HepG2 (cell line): ENCODE results near the gene GPS1. TPM values are rescaled to one million over a fixed set of nuclear protein-coding genes. Genes with fewer than 3 reads are reported as not detected.

Source experiments
- DMAP1 ChIP-seq: IDR thresholded peaks from 2 replicates; pipeline ENCODE4 v1.6.1; 2016
- ETV5 ChIP-seq: IDR thresholded peaks from 2 replicates; pipeline ENCODE4 v1.6.1; 2018; ENCODE audit warnings: missing biosample characterization, missing genetic modification reagents, inconsistent platforms, borderline replicate concordance
- GABPB1 ChIP-seq: IDR thresholded peaks from 2 replicates; pipeline ENCODE4 v1.6.1; 2016; ENCODE audit warnings: mild to moderate bottlenecking, missing genetic modification reagents, moderate library complexity, missing compliant biosample characterization
- HNRNPUL1 ChIP-seq: fragments of 200-400 bp; formaldehyde crosslinking; IDR thresholded peaks from 2 replicates; pipeline ENCODE4 v1.6.1; 2017; ENCODE audit warnings: low read depth, mild to moderate bottlenecking, low read length, moderate library complexity
- MIXL1 ChIP-seq: IDR thresholded peaks from 2 replicates; pipeline ENCODE4 v1.6.1; 2016
- PHF8 ChIP-seq: sonication (generic); formaldehyde crosslinking; IDR thresholded peaks from 2 replicates; pipeline ENCODE4 v1.5.0; 2020; ENCODE audit warnings: missing genetic modification reagents
- PITX1 ChIP-seq: sonication (generic); formaldehyde crosslinking; IDR thresholded peaks from 2 replicates; pipeline ENCODE4 v1.5.1; 2020; ENCODE audit warnings: mild to moderate bottlenecking, missing genetic modification reagents
- RBFOX2 ChIP-seq: fragments of 200-400 bp; formaldehyde crosslinking; IDR thresholded peaks from 2 replicates; pipeline ENCODE4 v1.6.1; 2017; ENCODE audit warnings: low read depth, mild to moderate bottlenecking, low read length
- REXO4 ChIP-seq: sonication (generic); formaldehyde crosslinking; IDR thresholded peaks from 2 replicates; pipeline ENCODE4 v1.8.0; 2022; ENCODE audit warnings: missing genetic modification reagents, mild to moderate bottlenecking, borderline replicate concordance
- SMAD9 ChIP-seq: sonication (generic); formaldehyde crosslinking; IDR thresholded peaks from 2 replicates; pipeline ENCODE4 v1.5.1; 2020; ENCODE audit warnings: mild to moderate bottlenecking, missing genetic modification reagents
- ZBTB38 ChIP-seq: sonication (generic); formaldehyde crosslinking; IDR thresholded peaks from 2 replicates; pipeline ENCODE4 v1.5.1; 2020; ENCODE audit warnings: mild to moderate bottlenecking, missing genetic modification reagents
- ZNF883 ChIP-seq: sonication (generic); formaldehyde crosslinking; IDR thresholded peaks from 2 replicates; pipeline ENCODE4 v1.5.1; 2020; ENCODE audit warnings: mild to moderate bottlenecking, missing genetic modification reagents; ENCODE audit errors: not compliant biosample characterization
- polyA plus RNA-seq, 8 experiments: library from polyadenylated mRNA; depleted of rRNA in 3 of 8; stranded (reverse) in 7 of 8; unstranded in 1 of 8; fragments of >200 nt; fragmentation: Illumina TruSeq in 4 of 8; extraction: Trizol in 4 of 8; gene quantifications; 2 replicates each; pipeline versions ENCODE4 v1.2.1 to v1.2.3, GENCODE V29; 2011 to 2016; ENCODE audit warnings: low read depth in 4 of 8, missing spikeins in 1 of 8, mixed read lengths in 1 of 8; ENCODE audit not compliant: insufficient read depth in 1 of 8
- total RNA-seq, 5 experiments: library from RNA; depleted of rRNA; stranded (reverse); fragments of >200 nt; fragmentation: Illumina TruSeq; extraction: Trizol; gene quantifications; 2 replicates each; pipeline ENCODE4 v1.2.3, GENCODE V29; 2016; ENCODE audit warnings: low read depth in 1 of 5
- TF ChIP-seq, protein P1 (sequence below): IDR thresholded peaks from 2 replicates; pipeline ENCODE4 v1.4.0; 2020; ENCODE audit warnings: mild to moderate bottlenecking, missing genetic modification reagents
- TF ChIP-seq, protein P2 (sequence below): sonication (generic); formaldehyde crosslinking; IDR thresholded peaks from 2 replicates; pipeline ENCODE4 v1.4.0; 2020; ENCODE audit warnings: mild to moderate bottlenecking, low read depth, missing genetic modification reagents
- TF ChIP-seq, protein P3 (sequence below): sonication (generic); formaldehyde crosslinking; IDR thresholded peaks from 2 replicates; pipeline ENCODE4 v1.9.0; 2021; ENCODE audit warnings: missing genetic modification reagents, borderline replicate concordance
- TF ChIP-seq, protein P4 (sequence below): sonication (generic); formaldehyde crosslinking; IDR thresholded peaks from 2 replicates; pipeline ENCODE4 v1.4.0; 2020; ENCODE audit warnings: missing genetic modification reagents
- TF ChIP-seq, protein P5 (sequence below): IDR thresholded peaks from 2 replicates; pipeline ENCODE4 v1.6.1; 2016; ENCODE audit warnings: mild to moderate bottlenecking, missing biosample characterization, missing genetic modification reagents
- TF ChIP-seq, protein P6 (sequence below): sonication (generic); formaldehyde crosslinking; IDR thresholded peaks from 2 replicates; pipeline ENCODE4 v1.8.0; 2022; ENCODE audit warnings: mild to moderate bottlenecking, missing genetic modification reagents, moderate library complexity

Gene GPS1
- total and polyA plus RNA-seq, 2 of the 13 experiments (the other 11 are each of a cell fraction or from before 2014, with no cell fraction given): 124 to 128 TPM

DNA sequence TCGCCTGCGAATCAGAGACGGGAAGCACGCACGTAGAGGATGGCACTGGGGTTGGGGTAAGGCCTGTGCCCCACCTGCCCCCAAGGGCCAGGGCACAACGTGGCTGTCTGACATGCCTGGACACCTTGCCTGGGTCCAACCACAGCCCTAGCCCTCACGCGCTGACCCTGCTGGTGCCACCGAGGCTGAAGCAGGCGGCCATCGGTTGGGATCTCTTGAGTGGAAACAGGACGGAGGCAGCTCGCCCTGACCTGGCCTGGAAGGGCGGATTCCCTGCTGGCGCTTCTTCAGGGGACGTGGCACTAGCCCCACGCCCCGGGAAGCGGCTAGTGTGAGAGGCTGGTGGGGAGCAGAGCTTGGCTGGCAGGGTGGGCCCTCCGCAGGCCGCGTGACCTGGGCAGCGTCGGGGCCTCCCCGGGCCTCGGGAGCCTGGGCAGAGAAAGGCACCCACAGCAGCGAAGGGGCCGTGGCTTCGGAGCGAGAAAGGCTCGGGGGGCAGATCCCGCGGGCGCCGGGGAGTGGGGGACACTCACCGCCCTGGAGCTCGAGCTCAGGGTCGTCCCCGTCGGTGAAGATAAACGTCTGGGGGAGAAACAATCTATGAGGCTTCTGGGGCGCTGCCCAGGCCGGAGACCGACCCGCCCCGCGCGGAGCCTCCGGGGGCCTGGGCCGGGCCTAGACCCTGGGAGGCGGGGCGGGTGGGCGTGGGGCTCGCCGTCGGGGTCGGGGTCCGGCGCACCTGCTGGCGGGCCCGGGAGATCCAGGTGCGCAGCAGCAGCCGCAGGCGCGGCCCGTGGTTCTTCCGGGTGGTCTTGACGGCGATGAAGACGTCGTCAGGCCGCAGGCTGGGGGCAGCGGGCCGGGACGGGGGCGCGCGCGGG, 697 bp upstream of the GPS1 start (continued):
- TF ChIP-seq, protein P1, sequence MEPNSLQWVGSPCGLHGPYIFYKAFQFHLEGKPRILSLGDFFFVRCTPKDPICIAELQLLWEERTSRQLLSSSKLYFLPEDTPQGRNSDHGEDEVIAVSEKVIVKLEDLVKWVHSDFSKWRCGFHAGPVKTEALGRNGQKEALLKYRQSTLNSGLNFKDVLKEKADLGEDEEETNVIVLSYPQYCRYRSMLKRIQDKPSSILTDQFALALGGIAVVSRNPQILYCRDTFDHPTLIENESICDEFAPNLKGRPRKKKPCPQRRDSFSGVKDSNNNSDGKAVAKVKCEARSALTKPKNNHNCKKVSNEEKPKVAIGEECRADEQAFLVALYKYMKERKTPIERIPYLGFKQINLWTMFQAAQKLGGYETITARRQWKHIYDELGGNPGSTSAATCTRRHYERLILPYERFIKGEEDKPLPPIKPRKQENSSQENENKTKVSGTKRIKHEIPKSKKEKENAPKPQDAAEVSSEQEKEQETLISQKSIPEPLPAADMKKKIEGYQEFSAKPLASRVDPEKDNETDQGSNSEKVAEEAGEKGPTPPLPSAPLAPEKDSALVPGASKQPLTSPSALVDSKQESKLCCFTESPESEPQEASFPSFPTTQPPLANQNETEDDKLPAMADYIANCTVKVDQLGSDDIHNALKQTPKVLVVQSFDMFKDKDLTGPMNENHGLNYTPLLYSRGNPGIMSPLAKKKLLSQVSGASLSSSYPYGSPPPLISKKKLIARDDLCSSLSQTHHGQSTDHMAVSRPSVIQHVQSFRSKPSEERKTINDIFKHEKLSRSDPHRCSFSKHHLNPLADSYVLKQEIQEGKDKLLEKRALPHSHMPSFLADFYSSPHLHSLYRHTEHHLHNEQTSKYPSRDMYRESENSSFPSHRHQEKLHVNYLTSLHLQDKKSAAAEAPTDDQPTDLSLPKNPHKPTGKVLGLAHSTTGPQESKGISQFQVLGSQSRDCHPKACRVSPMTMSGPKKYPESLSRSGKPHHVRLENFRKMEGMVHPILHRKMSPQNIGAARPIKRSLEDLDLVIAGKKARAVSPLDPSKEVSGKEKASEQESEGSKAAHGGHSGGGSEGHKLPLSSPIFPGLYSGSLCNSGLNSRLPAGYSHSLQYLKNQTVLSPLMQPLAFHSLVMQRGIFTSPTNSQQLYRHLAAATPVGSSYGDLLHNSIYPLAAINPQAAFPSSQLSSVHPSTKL (CRISPR knock-in tag): 0 out of 2 replicates have a peak, but pooled peaks have one; percentile 2
- TF ChIP-seq GABPB1 (peak; percentile 60; the same call in 1 of the 2 replicates), MIXL1 (no peak), ZNF883 (CRISPR knock-in tag) (peak; percentile 72), PHF8 (CRISPR knock-in tag) (peak; percentile 69), DMAP1 (peak; percentile 67; the same call in 1 of the 2 replicates), SMAD9 (CRISPR knock-in tag) (no peak), RBFOX2 (peak; percentile 61), PITX1 (no peak), ETV5 (no peak), REXO4 (CRISPR knock-in tag) (0 out of 2 replicates have a peak, but pooled peaks have one; percentile 62), HNRNPUL1 (no peak), ZBTB38 (peak; percentile 94)
- TF ChIP-seq, protein P2, sequence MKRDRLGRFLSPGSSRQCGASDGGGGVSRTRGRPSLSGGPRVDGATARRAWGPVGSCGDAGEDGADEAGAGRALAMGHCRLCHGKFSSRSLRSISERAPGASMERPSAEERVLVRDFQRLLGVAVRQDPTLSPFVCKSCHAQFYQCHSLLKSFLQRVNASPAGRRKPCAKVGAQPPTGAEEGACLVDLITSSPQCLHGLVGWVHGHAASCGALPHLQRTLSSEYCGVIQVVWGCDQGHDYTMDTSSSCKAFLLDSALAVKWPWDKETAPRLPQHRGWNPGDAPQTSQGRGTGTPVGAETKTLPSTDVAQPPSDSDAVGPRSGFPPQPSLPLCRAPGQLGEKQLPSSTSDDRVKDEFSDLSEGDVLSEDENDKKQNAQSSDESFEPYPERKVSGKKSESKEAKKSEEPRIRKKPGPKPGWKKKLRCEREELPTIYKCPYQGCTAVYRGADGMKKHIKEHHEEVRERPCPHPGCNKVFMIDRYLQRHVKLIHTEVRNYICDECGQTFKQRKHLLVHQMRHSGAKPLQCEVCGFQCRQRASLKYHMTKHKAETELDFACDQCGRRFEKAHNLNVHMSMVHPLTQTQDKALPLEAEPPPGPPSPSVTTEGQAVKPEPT (CRISPR knock-in tag): 0 out of 2 replicates have a peak, but pooled peaks have one; percentile 26
- TF ChIP-seq, protein P3, sequence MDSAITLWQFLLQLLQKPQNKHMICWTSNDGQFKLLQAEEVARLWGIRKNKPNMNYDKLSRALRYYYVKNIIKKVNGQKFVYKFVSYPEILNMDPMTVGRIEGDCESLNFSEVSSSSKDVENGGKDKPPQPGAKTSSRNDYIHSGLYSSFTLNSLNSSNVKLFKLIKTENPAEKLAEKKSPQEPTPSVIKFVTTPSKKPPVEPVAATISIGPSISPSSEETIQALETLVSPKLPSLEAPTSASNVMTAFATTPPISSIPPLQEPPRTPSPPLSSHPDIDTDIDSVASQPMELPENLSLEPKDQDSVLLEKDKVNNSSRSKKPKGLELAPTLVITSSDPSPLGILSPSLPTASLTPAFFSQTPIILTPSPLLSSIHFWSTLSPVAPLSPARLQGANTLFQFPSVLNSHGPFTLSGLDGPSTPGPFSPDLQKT: no peak
- TF ChIP-seq, protein P4, sequence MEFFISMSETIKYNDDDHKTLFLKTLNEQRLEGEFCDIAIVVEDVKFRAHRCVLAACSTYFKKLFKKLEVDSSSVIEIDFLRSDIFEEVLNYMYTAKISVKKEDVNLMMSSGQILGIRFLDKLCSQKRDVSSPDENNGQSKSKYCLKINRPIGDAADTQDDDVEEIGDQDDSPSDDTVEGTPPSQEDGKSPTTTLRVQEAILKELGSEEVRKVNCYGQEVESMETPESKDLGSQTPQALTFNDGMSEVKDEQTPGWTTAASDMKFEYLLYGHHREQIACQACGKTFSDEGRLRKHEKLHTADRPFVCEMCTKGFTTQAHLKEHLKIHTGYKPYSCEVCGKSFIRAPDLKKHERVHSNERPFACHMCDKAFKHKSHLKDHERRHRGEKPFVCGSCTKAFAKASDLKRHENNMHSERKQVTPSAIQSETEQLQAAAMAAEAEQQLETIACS (CRISPR knock-in tag): 0 out of 2 replicates have a peak, but pooled peaks have one; percentile 42
- TF ChIP-seq, protein P5, sequence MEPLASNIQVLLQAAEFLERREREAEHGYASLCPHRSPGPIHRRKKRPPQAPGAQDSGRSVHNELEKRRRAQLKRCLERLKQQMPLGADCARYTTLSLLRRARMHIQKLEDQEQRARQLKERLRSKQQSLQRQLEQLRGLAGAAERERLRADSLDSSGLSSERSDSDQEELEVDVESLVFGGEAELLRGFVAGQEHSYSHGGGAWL (CRISPR knock-in tag): 0 out of 2 replicates have a peak, but pooled peaks have one; percentile 48
- TF ChIP-seq, protein P6, sequence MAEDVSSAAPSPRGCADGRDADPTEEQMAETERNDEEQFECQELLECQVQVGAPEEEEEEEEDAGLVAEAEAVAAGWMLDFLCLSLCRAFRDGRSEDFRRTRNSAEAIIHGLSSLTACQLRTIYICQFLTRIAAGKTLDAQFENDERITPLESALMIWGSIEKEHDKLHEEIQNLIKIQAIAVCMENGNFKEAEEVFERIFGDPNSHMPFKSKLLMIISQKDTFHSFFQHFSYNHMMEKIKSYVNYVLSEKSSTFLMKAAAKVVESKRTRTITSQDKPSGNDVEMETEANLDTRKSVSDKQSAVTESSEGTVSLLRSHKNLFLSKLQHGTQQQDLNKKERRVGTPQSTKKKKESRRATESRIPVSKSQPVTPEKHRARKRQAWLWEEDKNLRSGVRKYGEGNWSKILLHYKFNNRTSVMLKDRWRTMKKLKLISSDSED (CRISPR knock-in tag): 0 out of 2 replicates have a peak, but pooled peaks have one; percentile 53
